ENCODE measurements around the gene NDUFS7.

Gene NDUFS7

DNA sequence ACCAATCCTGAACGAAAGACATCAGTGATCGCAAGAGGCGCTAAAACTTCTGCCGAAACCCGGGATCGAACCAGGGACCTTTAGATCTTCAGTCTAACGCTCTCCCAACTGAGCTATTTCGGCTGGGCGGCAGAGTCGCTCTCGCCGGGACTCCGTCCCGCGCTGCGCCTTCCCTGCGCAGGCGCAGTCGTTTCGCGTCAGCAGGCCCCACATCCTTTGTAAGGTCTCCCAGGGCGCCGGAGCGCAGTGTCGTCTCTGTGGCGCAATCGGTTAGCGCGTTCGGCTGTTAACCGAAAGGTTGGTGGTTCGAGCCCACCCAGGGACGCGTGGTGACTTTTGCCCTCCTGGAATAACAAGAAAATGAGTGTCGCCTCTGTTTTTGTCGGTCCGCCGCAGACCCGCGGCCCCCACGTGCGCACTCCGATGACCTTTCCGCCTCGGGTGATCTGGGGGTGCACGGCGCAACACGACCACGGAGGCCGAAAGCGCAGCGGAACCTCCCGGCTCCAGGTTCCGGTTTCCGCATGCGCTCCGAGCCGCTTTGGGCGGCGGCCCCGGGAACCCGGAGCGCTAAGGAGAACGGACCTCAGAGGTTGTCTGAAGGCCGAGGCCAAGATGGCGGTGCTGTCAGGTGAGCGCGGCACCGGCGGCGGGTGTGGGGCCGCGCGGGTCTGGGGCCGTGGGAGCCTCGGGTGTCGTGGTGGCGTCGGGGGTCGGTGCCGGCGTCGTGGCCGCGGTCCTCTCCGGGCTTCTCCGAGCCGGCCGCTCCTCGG is at the start of gene NDUFS7:
TSS of gene NDUFS7 (plus strand) at position 596 of the 773 bp plus-strand sequence. CDS start at position 616, 20 bp downstream.
- TF ChIP-seq MYC (IDR thresholded peaks at IDR 0.05; ENCODE audit: low read depth, low read length) (peak; percentile 62; the same call in 1 of the 2 replicates), POLR2A (IDR thresholded peaks at IDR 0.05; ENCODE audit: extremely low read depth, insufficient read length) (peak; percentile 47)
- TF ChIP-seq, protein P1, sequence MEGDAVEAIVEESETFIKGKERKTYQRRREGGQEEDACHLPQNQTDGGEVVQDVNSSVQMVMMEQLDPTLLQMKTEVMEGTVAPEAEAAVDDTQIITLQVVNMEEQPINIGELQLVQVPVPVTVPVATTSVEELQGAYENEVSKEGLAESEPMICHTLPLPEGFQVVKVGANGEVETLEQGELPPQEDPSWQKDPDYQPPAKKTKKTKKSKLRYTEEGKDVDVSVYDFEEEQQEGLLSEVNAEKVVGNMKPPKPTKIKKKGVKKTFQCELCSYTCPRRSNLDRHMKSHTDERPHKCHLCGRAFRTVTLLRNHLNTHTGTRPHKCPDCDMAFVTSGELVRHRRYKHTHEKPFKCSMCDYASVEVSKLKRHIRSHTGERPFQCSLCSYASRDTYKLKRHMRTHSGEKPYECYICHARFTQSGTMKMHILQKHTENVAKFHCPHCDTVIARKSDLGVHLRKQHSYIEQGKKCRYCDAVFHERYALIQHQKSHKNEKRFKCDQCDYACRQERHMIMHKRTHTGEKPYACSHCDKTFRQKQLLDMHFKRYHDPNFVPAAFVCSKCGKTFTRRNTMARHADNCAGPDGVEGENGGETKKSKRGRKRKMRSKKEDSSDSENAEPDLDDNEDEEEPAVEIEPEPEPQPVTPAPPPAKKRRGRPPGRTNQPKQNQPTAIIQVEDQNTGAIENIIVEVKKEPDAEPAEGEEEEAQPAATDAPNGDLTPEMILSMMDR (IDR thresholded peaks at IDR 0.05; ENCODE audit: low read depth, low read length): no peak
- TF ChIP-seq, protein P2, sequence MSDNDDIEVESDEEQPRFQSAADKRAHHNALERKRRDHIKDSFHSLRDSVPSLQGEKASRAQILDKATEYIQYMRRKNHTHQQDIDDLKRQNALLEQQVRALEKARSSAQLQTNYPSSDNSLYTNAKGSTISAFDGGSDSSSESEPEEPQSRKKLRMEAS (IDR thresholded peaks at IDR 0.05; ENCODE audit: low read depth, low read length): peak; percentile 37
- peak within 1 kb of the TSS; percentile 82 for H3K4me3 ChIP-seq (ENCODE audit: low read depth, low read length)
- DNase-seq (ENCODE audit: low read depth): peak; percentile 87

DNA sequence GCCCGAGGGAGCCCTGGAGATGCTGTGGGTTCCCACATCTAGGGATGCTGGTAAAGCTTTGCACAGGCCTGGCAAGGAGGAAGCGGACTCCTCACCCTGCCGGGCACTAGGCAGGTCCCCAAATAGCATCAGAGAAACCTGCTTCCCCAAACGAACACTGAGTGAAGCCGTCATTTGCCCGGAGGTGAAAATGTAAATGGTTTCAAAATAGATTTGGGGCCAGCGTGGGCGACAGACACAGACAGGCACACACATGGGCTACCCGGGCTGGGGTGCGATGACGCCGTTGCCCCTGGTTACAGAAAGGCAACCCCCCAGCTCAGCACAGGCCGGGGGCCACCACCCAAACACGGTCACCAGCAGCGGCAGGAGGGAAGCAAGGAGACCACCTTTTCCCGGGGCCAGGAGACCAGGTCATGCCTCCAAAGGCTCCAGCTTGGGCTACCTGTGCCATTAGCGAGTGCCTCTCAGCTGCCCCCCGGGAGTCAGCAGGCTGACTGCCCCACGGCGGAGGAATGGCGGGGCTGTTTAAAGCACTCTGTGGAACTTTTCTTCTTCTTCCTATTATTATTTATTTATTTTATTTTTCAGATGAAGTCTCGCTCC is 47.5 kb upstream of the NDUFS7 start:
- no peak overlapping the region for H3K4me3 ChIP-seq (ENCODE audit: low read depth, low read length)
- DNase-seq (ENCODE audit: low read depth): no peak
- TF ChIP-seq POLR2A (IDR thresholded peaks at IDR 0.05; ENCODE audit: extremely low read depth, insufficient read length): no peak
- TF ChIP-seq, protein P2 (IDR thresholded peaks at IDR 0.05; ENCODE audit: low read depth, low read length): no peak
- no peak for TF ChIP-seq MYC (IDR thresholded peaks at IDR 0.05; ENCODE audit: low read depth, low read length)
- TF ChIP-seq, protein P1 (IDR thresholded peaks at IDR 0.05; ENCODE audit: low read depth, low read length): no peak

DNA sequence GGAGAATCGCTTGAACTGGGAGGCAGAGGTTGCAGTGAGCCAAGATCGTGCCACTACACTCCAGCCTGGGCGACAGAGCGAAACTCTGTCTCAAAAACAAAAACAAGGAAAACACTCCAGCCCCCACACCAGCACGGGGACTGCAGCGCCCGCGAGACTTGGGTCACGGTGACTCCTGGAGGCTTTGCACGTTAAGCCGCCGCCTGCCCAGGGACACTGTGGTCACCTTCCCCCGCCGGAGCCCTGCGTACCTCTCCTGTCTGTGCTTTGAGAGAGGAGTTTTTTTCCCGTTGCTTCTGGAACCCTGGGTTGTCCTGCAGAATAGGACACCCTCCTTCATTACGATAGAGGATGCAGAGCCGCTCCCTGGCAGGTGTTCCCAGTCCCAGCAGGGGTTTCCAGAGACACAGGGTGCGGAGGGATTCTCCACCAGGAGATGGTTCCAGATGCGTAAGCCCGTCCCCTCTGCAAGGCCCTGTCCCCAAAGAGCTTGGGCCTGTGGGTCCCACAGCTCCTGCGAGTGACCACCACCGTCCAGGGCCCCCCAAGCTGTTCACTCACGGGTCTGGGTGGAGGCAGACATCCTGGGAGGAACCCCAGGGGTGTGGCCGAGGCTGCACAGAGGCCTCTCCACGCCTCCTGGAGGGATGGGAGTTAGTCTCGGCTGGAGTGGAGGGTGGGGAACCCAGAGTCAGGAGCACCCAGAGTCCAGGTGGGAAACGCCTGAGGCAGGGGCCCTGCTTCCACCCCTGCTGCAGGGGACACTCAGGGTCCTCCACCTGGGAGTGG is 42.8 kb upstream of the NDUFS7 start:
- no peak for DNase-seq (ENCODE audit: low read depth)
- no peak overlapping the region for H3K4me3 ChIP-seq (ENCODE audit: low read depth, low read length)
- TF ChIP-seq, protein P2 (IDR thresholded peaks at IDR 0.05; ENCODE audit: low read depth, low read length): no peak
- TF ChIP-seq, protein P1 (IDR thresholded peaks at IDR 0.05; ENCODE audit: low read depth, low read length): no peak
- no peak for TF ChIP-seq POLR2A (IDR thresholded peaks at IDR 0.05; ENCODE audit: extremely low read depth, insufficient read length)
- TF ChIP-seq MYC (IDR thresholded peaks at IDR 0.05; ENCODE audit: low read depth, low read length): no peak

DNA sequence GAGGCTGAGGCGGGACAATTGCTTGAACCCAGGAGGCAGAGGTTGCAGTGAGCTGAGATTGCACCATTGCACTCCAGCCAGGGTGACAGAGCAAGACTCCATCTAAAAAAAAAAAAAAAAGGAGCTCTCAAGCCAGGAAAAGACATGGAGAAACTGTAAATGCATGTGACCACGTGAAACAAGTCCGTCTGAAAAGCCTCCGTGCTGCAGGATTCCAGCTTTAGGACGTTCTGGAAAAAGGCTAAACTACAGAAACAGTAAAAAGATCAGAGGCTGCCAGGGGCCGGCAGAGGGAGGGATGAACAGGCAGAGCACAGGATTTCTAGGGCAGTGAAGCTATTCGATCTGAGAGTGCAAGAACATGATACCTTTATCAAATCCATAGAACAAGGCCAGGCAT is 40.7 kb upstream of the NDUFS7 start:
- H3K4me3 ChIP-seq (ENCODE audit: low read depth, low read length): no peak overlapping the region
- DNase-seq (ENCODE audit: low read depth): no peak
- TF ChIP-seq, protein P1 (IDR thresholded peaks at IDR 0.05; ENCODE audit: low read depth, low read length): no peak
- TF ChIP-seq POLR2A (IDR thresholded peaks at IDR 0.05; ENCODE audit: extremely low read depth, insufficient read length) (no peak), MYC (IDR thresholded peaks at IDR 0.05; ENCODE audit: low read depth, low read length) (no peak)
- TF ChIP-seq, protein P2 (IDR thresholded peaks at IDR 0.05; ENCODE audit: low read depth, low read length): no peak

DNA sequence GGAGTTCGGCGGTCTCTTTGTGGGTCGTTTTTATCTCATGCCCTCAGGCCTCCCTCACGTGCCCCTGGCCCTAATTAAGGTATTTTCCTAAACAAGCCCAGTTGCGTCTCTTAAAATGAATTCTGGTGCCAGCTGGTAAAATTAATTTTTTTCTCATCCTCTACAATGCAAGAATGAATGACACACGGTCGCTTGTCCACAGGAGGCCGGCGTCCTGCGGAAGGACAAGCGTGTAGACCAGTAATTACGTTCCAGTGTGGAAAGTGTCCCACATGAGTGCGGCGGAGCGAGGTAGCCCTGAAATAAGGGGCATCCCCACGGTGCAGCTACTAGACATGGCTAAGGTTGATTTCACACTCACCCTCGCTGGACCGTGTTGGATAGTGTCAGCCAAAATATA is 34.5 kb upstream of the NDUFS7 start:
- H3K4me3 ChIP-seq (ENCODE audit: low read depth, low read length): no peak overlapping the region
- TF ChIP-seq, protein P2 (IDR thresholded peaks at IDR 0.05; ENCODE audit: low read depth, low read length): no peak
- TF ChIP-seq, protein P1 (IDR thresholded peaks at IDR 0.05; ENCODE audit: low read depth, low read length): no peak
- TF ChIP-seq POLR2A (IDR thresholded peaks at IDR 0.05; ENCODE audit: extremely low read depth, insufficient read length) (no peak), MYC (IDR thresholded peaks at IDR 0.05; ENCODE audit: low read depth, low read length) (no peak)
- DNase-seq (ENCODE audit: low read depth): no peak

All from NB4 (cell line).